HG03558 (cell line): ENCODE results near the gene ITPK1.
A peak's percentile ranks its signal among the peaks of the same experiment; 100 is the strongest.

ENCODE experiments used
- ATAC-seq: cut with Tn5 transposase; IDR thresholded peaks from one replicate; pipeline ENCODE4 v1.9.1; 2021; ENCODE audit warnings: moderate number of reproducible peaks; ENCODE audit not compliant: unreplicated experiment; ENCODE audit errors: extremely low read depth

The ITPK1 gene

GRCh38 chr14:93089521-93090269 is 26.0 kb downstream of the ITPK1 start:
- ATAC-seq: no peak

- peak; percentile 28 for ATAC-seq
Observed at GRCh38 chr14:93086441-93087055, 29.2 kb downstream of the ITPK1 start.

GRCh38 chr14:93085911-93086310 is 29.8 kb downstream of the ITPK1 start:
- ATAC-seq: no peak

DNA sequence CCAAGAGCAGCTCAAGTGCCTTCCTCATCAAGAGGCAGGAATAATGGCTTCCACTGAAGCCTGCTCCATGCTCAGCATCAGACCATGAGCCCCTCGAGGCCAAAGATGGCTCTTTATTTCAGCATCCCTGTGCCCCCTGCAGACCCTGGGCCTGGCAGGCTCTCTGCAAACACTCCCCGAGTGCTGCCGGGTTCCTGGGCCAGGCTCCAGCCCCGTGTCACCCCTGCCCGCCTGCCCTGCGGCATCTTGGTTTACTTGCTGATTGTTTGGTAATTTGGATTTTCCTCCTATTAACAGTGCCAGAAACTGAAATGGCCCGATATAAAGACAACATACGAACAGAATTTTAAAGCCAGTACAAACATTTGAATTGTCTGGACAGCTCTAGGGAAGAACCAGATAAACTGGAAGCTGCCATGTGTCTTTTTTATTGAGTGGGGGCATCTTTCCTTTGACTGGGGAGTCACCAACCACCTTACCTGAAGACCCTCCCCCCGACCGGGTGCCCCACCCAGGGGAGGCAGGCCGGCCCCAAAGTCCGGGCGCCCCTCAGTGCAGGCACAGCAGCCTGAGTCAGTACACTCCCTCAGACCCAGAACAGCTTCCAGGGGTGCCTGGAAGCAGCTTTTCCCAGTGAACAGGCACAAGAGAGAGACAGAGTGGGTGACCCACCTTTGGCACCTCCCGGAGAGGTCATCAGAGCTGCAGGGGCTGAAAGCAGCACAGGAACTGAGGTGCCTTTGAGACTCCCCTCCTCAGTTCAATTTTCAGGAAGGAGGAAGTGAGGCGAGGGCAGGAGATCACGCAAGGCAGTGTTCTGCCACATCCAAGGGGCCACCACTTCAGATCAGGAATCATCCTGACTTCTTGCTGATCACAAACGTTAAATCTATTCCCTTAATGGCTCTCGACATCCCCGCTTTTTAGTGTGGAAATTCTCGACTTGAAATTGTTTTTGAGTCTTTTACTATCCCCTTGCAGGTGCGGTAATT is 30.6 kb downstream of the ITPK1 start:
- ATAC-seq: no peak

DNA sequence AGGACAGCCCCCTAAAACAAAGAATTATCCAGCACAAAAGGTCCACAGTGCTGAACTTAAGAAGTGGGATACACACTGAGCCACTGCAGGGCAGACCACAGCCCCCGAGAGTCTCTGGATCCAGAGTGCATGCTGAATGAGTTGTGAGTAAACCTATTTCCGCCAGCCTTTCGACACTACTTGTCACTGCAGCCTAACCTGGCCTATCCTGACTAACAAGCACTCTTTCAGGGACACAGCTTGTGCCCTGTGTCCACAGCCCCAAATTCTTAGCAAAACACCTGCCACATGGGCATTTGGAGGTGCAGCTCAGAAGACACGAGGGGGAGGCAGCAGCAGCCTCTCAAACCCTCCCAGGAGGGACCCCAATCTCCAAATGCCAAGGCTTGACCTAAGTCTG is 31.3 kb downstream of the ITPK1 start:
- no peak for ATAC-seq

DNA sequence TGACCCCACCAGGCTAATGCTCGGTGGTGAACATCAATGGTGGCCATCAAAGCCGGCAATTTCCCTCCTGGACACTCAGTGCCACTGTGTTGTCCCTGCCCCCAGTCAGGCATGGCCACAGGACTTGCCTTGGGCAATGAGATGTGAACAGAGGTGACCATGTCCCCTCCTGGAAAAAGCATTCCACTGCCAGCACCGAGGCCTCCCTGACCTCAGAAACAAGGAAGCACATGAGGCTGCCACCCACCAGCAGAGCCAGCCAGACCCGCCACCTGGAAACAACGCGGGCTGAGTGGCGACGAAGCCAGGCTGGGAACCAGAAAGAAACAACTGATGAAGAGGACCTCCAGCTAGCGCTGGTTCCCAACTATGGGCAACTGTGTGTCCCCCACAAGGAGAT is 31.8 kb downstream of the ITPK1 start:
- ATAC-seq: no peak

- ATAC-seq: no peak
Observed at GRCh38 chr14:93082576-93083001, 33.1 kb downstream of the ITPK1 start.

GRCh38 chr14:93081876-93082570 is 33.7 kb downstream of the ITPK1 start:
- ATAC-seq: no peak

DNA sequence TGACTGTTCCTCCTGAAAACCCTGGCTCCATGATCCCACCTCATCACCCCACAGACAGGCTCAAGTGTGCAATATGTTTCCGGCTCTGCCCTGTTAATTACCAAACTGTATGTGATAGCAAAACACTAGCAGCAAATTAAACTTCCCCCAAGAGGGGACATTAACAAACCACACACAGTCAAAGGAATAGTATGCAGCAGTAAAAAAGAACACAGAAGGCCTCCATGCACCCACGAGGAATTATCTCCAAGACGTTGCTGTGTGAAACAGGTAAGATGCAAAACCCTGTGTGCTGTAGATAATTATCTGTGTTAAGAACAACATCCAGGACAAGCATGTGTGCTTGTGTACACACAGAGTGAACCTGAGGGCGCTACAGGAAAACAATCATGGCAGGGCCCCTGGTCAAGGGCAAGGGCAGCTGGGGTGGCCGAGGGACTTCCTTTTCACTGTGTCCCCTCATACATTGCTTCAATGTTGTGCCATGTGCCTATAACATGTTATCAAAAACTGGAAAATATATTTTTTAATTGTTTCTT is 35.8 kb downstream of the ITPK1 start:
- ATAC-seq: no peak

DNA sequence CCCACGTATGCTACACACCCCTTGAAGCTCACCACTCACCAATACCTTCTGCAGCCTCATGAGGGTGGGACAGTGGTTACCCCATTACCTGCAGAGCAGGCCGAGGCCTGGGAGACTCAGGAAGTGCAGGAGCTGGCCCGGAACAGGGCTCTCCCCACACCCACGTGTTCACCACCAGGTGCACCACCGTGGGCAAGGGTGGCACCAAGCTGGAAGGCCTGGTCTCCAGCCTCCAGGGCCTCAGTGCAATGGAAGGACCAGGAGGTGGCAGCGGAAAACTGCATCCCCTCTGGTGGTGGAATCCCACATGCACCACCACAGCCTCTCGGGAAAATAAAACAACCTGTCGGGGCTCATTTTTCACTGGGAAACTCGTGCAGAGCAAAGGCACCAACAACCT is 36.4 kb downstream of the ITPK1 start:
- no peak for ATAC-seq

GRCh38 chr14:93078870-93079269 is 36.9 kb downstream of the ITPK1 start:
- ATAC-seq: no peak

DNA sequence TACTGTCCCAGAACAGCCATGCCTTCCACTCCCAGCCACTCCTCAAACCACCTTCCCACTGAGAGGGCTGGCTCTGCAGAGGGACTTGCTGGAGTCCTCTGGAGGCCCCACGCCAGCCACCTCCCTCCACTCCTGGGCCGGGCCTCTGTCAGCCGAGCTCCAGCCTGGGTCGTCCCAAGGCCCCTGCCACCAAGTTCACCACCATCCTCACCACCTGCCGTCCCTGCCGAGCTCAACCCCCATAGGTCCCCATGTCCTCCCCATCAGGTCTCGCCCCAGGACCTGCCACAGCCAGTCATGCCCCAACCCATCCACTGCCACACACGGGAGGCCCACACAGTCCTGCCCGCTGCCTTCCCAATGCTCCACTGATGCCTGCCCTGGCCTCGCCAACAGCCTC is 39.0 kb downstream of the ITPK1 start:
- ATAC-seq: no peak

- ATAC-seq: no peak
Observed at GRCh38 chr14:93075891-93076290, 39.8 kb downstream of the ITPK1 start.

- no peak for ATAC-seq
Observed at GRCh38 chr14:93073910-93074769, 41.6 kb downstream of the ITPK1 start.

GRCh38 chr14:93073358-93073707 is 42.4 kb downstream of the ITPK1 start:
- no peak for ATAC-seq

GRCh38 chr14:93072659-93073357 is 42.9 kb downstream of the ITPK1 start:
- ATAC-seq: no peak

DNA sequence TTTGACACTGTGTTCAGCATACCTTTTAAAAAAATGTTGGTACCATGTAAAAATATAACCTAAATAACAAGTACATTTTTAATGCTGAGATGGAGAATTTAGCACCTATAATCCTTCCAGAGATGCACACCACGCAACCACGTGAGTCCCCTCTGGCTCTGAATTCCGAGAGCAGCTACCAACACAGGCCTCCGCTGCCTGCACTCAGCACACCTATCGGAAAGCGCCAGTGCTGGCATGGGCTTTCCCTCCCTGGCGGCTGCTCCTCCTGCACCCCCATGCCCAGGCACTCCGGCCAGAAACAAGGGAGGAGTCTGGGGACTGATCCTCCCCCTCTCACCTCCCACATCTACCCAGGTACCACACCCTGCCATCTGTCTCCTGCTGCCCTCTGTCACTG is 47.0 kb downstream of the ITPK1 start:
- no peak for ATAC-seq

DNA sequence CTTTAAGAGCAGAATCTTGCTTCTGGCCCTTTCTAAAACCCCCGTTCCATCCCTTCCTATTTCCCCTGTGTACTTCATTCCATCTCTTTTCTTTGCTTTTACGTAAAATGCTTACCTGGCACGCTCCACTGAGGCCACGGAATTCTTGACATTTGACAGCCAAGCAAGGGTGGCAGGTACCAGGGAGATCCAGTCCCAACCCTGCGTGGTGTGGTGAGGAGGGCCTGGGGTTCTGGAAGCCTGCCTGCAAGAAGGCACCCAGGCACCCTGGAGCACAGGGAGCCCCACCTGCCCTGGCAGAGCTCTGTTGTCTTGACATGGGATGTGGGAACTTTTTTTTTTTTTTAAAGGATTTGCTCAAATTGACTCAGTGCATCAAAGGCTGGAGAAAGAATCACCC is 48.6 kb downstream of the ITPK1 start:
- no peak for ATAC-seq
